ENCODE results near the gene PKD1. TPM values are rescaled to one million over a fixed set of nuclear protein-coding genes. Genes with fewer than 3 reads are reported as not detected.

Gene PKD1
- 18.5 and 31.5 TPM in 2 replicates for total RNA-seq

DNA sequence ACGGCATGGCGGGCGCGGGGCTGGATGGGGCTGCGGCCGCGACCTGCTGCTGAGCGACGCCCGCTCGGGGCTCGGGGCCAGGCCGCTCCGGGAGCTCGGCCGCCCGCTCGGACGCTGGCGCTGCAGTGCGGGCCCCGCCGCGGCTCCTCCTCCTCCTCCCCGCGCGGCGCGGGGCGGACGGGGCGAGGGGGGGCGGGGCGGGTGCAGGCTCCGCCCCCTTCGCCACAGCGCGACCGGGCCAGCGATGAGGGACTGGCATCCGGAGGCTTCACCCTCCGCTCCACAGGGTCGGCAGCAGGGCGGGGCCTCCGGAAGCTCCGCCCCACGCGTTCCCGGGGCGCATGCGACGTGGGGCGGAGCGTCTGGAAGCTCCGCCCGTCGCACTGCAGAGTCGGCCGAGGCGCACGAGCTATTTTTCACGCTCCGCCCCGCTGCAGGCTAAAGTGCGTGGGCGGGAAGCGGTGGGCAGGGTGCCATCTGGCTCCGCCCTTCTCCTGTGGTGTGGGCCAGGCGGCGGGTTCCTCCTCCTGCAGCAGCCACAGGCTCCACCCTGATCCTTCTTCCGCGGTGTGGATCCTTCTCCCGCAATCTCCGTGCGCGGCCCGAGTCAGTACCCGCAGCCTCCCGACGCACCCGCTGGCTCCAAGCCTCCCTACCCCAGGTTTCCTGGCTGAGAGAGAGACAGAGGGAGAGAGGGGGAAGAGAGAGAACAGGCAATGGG is at the start of gene PKD1:
Gene PKD1, minus strand, starts transcription at position 129 of the 721 bp plus-strand sequence. CDS start 209 bp downstream, outside the sequence.
- DNase-seq (ENCODE audit: low read depth in 2 of 2) = peak; percentile 94 to 95

DNA sequence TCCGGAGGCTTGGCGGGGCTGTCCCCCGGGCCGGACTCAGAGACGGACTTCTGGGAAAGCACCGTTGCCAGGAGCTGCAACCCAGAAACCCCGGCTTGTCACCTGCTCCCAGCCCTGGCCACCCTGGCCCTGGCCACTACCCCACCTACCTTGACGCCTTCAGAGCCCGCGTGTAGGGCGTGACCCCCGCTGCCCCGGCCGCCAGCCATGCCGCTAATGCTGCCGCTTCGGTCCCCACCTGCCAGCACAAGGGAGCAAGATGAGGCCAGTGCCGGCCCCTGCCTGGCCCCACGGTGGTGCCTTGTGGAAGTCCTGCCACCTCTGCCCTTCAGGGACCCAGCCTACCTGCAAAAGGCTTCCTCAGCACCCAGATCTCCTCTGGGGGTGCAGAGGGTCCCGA is 49.3 kb upstream of the PKD1 start:
- no peak for DNase-seq (ENCODE audit: low read depth in 2 of 2)

DNA sequence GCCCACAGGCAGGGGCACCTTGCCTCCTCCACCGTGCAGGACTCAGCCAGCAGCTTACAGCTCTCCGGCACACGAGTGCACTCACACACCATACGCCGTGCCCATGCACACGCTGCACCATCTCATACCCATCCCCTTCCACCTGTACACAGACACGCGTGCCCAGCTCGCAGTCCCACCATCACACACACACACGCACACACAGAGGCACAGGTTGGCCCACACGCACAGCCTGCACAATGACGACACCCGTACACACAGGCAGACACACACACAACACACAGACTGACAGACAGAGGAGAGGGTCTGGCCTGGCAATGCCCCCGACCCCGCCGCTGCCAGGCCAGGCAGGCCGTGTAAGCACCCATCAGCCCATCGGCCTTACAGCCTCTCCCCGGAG is 48.6 kb upstream of the PKD1 start:
- no peak for DNase-seq (ENCODE audit: low read depth in 2 of 2)

DNA sequence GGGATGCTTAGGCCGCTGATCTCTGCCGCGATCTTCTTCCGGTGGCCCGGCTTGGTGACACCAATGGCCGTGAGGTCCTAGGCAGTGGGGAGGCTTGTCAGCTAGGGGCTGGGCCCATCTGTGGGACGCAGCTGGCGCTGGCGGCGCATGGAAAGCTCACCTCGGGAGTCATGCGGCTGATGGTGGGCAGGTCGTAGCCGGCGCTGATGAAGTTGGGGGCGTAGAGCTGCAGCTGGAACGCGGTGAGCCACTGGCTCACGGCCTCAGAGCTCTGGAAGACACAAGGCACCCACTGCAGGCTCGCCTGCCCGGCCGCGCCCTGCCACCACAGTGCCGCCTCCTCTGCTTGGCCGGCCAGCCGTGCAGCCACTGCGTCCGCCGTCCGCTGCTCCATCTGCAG is 48.0 kb upstream of the PKD1 start:
- no peak for DNase-seq (ENCODE audit: low read depth in 2 of 2)

DNA sequence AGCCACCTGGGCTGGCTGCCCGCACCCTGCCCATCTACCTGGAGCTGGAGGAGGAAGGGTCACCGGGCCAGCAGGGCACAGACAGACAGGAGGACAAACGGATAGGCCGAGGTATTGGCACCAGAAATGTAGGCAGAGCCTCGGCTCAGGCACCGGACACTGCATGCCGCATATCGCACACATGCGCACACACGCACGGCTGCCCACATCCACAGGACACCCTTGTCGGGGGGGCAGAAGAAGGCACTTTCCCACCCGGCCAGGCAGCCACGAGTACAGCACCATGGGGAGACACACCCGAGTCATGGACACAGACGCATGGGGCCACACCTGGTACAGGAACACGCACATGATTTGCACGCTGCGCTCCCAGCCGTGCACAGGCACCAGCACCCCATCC is 46.3 kb upstream of the PKD1 start:
- DNase-seq (ENCODE audit: low read depth in 2 of 2) = no peak

DNA sequence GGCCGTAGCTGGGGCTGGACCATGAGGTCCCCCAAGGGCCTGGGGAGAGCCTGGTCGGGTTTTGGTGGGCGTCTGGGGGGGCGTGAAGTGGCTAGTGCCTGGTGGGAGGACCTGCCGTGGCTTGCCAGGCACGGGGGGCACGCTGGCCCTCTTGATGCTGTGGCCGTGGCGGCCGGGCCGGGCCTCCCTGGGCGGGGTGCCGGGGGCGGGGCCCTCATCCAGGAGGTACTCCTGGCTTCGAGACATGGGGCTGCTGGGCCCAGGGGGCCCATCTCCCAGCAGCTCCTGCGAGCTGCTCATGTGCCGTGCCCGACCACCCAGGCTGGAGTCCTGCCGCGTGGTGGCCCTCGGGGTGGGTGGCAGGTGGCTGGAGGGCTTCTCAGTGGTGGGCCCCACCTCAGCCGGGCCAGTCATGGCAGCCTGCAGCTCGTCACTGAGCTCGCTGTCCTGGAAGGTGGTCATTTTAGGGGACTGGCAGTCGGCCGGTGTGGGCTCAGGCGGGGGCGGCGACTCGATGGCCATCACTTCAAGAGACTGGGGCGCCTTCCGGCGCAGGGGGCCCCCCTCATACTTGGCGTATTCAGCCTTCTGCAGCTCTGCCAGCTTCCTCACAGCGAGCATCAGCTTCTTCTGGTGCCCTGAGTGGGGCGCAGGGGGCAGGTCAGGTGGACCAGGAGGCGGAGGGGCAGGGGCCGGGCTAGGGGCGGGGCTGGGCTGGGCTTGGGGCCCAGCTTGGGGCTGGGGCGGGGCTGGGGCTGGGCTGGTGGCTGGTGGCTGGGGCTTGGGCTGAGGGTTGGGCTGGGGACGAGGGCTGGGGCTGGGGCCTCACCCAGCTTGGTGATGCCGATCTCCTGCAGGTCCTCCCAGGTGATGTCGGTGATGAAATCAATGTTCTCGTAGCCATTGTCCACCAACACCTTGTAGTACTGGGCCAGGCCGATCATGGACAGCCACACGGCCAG is 45.5 kb upstream of the PKD1 start:
- DNase-seq (ENCODE audit: low read depth in 2 of 2) = no peak

DNA sequence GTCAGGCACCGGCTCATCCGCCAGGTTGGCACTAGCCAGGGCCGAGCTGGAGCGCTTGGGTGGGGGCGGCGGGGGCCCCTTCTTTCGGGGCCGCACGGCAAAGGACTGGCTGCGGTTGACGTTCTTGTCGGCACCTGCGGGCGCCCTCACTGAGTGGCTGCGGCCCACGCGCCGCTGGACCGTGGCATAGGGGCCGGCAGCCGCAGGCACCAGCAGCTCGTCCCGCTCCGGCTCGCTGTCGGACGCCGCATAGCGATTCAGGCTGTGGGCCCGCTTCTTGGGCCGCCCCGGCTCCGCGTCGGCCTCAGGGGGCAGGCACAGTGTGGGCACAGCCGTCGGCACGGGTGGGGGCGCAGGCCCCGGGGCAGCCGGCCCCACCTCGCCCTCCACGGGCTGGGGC is 44.8 kb upstream of the PKD1 start:
- DNase-seq (ENCODE audit: low read depth in 2 of 2) = no peak

DNA sequence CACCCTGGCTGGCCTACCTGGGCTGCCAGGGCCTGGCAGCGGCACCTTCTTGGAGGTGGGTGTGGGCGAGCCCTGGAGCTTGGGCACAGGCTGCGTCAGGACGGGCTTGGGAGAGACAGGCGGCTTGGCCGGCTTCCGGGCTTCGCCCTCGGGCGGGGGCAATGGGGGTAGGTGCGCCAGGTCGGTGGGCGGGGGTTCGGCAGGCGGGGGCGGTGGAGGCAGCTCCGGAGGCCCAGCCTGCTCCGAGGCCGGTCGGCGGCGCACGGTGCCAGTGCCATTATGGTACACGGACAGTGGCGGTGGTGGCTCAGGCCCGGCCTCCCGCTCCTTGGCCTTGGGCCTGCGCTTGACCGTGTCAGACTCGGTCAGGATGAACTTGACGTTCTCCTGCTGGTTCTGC is 43.9 kb upstream of the PKD1 start:
- no peak for DNase-seq (ENCODE audit: low read depth in 2 of 2)

DNA sequence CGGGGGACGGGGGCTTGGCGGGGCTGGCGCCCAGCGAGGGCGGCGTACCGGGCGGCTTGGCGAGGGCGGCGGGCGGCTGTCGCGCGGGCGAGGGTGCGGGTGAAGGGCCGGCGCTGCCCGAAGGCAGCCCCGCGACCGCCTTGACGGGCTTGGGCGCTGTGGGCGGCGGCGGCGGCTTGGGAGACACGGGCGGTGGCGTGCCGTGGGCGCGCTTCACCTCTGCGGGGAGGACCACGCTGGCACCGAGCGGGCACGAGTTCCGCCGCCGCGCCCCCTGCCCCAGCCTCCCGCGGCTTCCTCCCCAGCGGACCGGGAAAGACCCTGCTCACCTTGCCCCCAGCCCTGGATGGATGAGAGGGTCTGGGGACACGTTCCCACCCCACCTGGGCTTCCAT is 43.4 kb upstream of the PKD1 start:
- no peak for DNase-seq (ENCODE audit: low read depth in 2 of 2)

DNA sequence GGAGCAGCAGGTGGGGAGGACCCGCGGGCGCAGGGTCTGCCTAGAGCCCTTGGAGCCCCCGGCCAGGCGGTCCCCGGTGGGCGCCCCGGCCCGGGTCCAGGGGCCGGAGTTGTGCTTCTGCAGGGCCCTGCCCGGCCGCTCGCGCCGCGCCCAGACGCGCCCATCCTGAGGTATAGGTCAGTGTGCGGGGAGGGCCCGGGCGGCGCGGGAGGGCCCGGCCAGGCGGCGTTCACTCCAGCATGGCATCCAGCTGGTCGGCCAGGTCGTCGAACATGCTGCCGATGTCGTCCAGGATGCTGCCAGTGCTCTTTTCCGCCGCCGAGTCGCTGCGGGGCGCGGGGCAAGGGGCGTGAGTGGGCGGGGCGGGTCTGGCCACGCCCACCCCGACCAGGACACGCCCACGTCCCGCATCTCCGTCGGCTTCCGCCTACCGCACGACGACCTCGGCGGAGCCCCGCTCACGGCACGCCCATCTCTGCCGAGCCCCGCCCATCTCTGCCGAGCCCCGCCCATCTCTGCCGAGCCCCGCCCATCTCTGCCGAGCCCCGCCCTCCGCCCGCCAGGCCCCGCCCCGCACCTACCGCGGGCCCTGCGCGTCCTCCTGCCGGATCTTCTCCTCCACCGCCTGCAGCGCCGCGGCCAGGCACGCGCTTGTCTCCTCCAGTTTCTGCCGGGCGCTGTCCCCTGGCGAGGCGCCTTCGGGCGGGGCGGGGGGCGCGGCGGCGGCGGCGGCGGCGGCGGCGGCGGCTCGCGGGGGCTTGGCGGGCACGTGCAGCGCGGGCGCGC is 42.8 kb upstream of the PKD1 start:
- peak; percentile 46 to 82 for DNase-seq (ENCODE audit: low read depth in 2 of 2)

DNA sequence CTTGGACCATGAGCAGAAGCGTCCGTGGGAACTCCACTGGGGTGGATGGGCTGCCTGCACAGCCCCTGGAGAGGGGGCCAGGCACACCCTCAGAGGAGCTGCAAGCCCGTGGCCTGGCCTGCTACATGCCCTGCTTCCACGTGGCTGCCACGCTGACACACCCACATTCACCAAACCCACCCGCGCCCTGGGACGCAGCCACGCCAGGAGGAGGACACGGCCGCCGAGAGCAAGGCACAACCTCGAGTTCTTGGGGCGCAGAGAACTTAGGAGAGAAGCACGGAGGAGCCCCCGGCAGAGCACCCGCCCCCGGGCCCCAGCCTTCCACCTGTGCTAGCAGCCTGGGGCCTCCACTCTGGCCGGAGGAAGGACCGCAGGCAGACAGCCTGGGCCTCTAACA is 41.9 kb upstream of the PKD1 start:
- DNase-seq (ENCODE audit: low read depth in 2 of 2) = no peak

DNA sequence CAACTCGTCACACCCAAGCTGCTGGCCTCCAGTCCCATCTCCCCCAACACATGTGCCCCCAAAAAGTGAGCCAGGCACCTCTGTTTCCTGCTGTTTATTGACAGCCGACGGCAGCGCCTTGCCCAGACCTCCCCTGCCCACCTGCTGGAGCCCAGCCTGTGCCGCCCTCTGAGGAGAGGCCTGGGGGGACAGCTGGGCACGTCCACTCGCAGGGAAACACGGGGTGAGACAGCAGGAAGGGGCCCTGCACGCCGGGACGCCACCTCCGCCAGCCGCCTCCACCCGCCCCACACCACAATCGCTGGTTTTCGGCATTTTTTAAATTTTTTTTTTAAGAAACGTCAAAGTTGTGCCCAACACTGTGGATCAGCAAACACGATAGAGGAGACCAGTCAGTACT is 41.4 kb upstream of the PKD1 start:
- DNase-seq (ENCODE audit: low read depth in 2 of 2) = no peak

DNA sequence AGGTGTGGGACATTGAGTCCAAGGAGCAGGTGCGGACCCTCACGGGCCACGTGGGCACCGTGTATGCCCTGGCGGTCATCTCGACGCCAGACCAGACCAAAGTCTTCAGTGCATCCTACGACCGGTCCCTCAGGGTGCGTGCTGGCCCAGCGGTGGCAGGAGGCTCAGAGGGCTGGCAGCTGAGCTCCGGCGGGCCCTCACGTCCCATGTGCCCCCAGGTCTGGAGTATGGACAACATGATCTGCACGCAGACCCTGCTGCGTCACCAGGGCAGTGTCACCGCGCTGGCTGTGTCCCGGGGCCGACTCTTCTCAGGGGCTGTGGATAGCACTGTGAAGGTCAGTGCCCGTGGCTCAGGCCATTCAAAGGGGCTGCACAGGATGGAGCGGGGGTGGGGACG is 40.3 kb upstream of the PKD1 start:
- DNase-seq (ENCODE audit: low read depth in 2 of 2) = no peak

DNA sequence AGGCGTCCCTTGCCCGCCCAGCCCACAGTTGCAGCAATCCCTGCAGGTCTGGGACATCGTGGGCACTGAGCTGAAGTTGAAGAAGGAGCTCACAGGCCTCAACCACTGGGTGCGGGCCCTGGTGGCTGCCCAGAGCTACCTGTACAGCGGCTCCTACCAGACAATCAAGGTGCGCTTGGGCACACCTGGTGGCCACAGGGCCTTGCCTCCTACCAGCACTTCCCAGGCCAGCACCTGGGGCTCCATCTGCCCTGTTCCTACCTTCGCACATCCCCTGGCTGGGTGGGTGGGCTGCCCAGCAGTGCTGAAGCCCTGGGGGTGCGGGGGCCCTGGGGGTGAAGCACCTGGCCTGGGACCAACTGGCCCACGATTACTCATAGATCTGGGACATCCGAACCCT is 39.8 kb upstream of the PKD1 start:
- DNase-seq (ENCODE audit: low read depth in 2 of 2) = no peak

DNA sequence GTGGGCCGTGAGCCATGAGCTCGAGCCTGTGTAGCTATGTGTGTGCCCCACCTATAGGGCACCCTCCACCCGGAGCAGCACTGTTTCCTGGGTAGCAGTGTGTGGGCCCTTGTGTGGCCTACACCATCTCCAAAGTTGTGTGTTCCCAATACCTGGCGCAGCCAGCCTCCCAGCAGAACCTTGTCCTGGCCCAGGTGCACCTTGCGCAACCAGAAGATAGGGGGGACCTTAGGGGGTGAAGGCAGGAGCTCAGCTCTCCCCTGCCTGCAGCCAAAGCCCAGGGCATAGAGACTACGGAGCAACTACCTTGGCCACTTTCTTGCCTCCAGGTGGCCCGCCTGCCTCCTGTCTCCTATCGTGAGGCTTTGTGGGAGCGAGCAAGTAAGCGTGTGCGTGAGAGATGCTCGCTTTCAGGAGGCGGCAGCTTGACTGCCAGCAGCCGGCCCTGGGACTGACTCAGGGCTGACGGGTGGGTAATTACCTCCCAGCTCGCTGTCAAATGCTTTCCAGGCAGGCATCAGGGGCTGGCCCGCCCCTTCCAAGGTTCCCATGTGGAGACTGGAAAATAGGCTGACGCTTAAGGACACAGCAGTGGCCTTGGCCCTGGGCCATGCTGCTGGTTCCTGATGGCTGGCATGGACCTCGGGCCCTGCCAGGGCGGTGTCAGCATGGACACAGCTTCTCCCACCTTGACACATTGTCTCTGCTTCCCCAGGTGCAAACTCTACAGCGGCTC is 38.9 kb upstream of the PKD1 start:
- DNase-seq (ENCODE audit: low read depth in 2 of 2) = no peak

DNA sequence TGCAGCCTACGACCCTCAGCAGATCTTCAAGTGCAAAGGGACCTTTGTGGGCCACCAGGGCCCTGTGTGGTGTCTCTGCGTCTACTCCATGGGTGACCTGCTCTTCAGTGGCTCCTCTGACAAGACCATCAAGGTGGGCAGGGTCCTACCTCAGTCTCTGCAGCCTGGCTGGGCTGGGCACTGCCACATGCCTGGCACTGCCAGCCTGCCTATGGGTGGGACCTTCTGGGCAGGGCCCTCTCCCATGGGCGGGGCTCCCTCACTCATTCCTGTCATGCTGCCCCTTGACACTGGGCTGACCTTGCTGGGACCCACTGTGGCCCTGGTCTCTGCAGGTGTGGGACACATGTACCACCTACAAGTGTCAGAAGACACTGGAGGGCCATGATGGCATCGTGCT is 38.2 kb upstream of the PKD1 start:
- no peak for DNase-seq (ENCODE audit: low read depth in 2 of 2)

DNA sequence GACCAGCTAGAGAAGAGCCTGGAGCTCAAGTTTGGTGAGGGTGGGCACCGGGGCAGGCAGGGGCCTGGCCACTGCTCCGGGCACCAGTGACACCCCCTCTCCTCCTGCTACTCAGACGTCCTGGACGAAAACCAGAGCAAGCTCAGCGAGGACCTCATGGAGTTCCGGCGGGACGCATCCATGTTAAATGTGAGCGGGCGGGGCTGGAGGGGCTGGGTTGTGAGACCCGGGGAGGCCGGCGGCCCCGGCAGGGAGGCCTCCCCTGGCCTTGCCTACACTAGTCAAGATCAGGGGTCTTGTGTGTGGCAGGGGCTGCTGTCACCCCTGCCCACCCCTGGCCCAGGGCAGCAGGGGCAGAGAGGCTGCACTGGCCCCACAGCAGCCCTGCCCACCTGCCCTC is 37.7 kb upstream of the PKD1 start:
- no peak for DNase-seq (ENCODE audit: low read depth in 2 of 2)

DNA sequence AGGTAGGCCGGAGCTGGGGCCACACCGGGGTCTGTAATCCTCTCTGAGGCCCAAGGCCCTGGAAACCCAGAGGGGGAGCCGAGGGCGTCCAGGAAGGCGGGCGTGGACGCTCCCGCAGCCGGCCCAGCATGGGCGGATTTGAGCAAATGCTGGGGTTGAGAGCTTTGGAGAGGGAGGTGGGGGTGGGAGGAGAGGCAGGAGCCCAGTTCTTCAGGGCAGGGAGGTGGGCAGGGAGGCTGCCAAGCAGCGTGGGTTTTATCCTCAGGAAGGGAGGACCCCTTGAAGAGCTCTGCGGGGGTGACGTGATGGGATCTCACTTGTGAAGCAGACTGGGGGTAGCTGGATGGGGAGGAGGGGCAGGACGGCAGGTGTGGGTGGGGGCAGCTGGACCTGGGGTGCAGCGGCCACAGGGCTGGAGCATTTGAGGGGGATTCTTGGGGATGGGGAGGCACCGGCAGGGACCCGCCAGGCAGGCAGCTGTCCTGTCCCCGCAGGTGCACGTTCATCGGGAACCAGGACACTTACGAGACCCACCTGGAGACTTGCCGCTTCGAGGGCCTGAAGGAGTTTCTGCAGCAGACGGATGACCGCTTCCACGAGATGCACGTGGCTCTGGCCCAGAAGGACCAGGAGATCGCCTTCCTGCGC is 37.1 kb upstream of the PKD1 start:
- no peak for DNase-seq (ENCODE audit: low read depth in 2 of 2)

DNA sequence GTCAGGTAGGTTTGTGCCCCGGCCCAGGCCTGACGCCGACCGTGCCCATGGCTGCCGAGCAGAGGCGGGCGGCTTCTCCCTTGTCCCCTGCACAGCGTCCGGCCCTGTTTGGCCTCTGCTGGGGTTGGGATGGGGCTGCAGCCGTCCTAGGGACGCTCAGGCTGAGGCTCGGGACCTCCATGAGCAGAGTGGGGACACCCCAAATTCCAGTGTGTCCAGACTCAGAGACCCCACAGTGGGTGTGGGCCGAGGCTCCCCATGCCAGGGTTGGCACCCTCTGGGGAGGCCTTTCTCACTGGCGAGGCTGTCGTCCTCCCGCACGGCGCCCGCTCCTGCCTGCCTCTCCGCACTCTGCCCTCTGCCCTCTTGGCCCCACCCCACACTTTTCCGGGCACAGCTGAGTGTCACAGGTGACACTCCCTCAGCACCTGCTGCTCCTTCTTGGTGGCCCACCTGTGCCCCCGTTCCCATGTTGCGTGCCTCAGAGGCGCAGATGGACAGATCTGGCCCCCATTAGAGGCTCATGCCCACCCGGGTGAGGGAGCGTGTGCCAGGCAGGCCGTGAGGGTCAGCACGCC is 36.0 kb upstream of the PKD1 start:
- no peak for DNase-seq (ENCODE audit: low read depth in 2 of 2)

Measured in lung microvascular endothelial cell (primary cell).